ENCODE measurements around the gene CSPG5. TPM values are rescaled to one million over a fixed set of nuclear protein-coding genes. Genes with fewer than 3 reads are reported as not detected.

The CSPG5 gene
- polyA plus RNA-seq, 2 of the 4 experiments (the other 2 are of a cell fraction) = 0.14 to 0.93 TPM

- CTCF ChIA-PET = no interaction called here
- no peak for DNase-seq (ENCODE audit: low read depth in 1 of 2, low spot score in 1 of 2)
- no peak for FAIRE-seq
Observed at GRCh38 chr3:47594792-47595191, 16.1 kb upstream of the CSPG5 start.

GRCh38 chr3:47592066-47592795 lies 13.6 kb upstream of the CSPG5 start:
- ATAC-seq (no peak), FAIRE-seq (no peak), DNase-seq (ENCODE audit: low read depth in 1 of 2, low spot score in 1 of 2) (no peak)
- ChIA-PET POLR2A (no interaction called here), CTCF (interaction anchor here (1.0 kb wide), 1 partner anchor 26 kb away, joined by 3 read pairs; no protein-coding TSS in a partner anchor)
- H3K4me1 ChIP-seq = no peaks in the 10 kb centered on the region
- H3K4me3 ChIP-seq = no peak overlapping the region
- no peaks in the 10 kb centered on the region for H3K9me3 ChIP-seq
- H3K27ac ChIP-seq = no peak overlapping the region
- H3K4me2 ChIP-seq = no peak overlapping the region
- TF ChIP-seq NPAS2 (CRISPR knock-in tag; IDR thresholded peaks at IDR 0.05; ENCODE audit: borderline replicate concordance) (no peak), KDM5A (IDR thresholded peaks at IDR 0.05) (no peak), HEYL (CRISPR knock-in tag; IDR thresholded peaks at IDR 0.05) (no peak), HOXA7 (CRISPR knock-in tag; IDR thresholded peaks at IDR 0.05) (no peak), BCL3 (IDR thresholded peaks at IDR 0.05) (no peak), ESRRA (IDR thresholded peaks at IDR 0.05; ENCODE audit: borderline replicate concordance, low read length) (no peak), CBX8 (IDR thresholded peaks at IDR 0.05) (no peak), CEBPB (IDR thresholded peaks at IDR 0.05) (no peak), HDAC2 (IDR thresholded peaks at IDR 0.05) (no peak), CHD4 (IDR thresholded peaks at IDR 0.05; ENCODE audit: borderline replicate concordance) (no peak), TP53 (CRISPR knock-in tag; IDR thresholded peaks at IDR 0.05) (no peak), REST (IDR thresholded peaks at IDR 0.05) (no peak), MAX (IDR thresholded peaks at IDR 0.05) (no peak), ZC3H11A (IDR thresholded peaks at IDR 0.05) (no peak), PBX3 (IDR thresholded peaks at IDR 0.05) (no peak), JUN (IDR thresholded peaks at IDR 0.05) (no peak), CBX2 (IDR thresholded peaks at IDR 0.05; ENCODE audit: borderline replicate concordance, low read depth) (no peak), ATOH8 (CRISPR knock-in tag; IDR thresholded peaks at IDR 0.05; ENCODE audit: low read depth) (no peak)
- 95% methylated on average over 4 of the region's 4 CpGs for WGBS (ENCODE audit: missing lambda C conversion rate)

More at GRCh38 chr3:47594792-47595191, 16.1 kb upstream of the CSPG5 start:
- POLR2A ChIA-PET = no interaction called here
- no peaks in the 10 kb centered on the region for H3K9me3 ChIP-seq
- no peak for TF ChIP-seq HDAC2 (IDR thresholded peaks at IDR 0.05)
- no peak for TF ChIP-seq RNF2 (IDR thresholded peaks at IDR 0.05; ENCODE audit: borderline replicate concordance, low read depth)
- TF ChIP-seq RCOR1 (IDR thresholded peaks at IDR 0.05; ENCODE audit: low read depth, low read length) = no peak
- H3K4me1 ChIP-seq = no peaks in the 10 kb centered on the region
- 74% methylated on average over 3 of the region's 3 CpGs for WGBS (ENCODE audit: missing lambda C conversion rate)
- no peak overlapping the region for H3K27ac ChIP-seq
- ATAC-seq = no peak
- no peak overlapping the region for H3K4me2 ChIP-seq
- H3K4me3 ChIP-seq = no peak overlapping the region

Measured in A549 (cell line).